Fibroblast of lung (primary cell): ENCODE measurements around the gene ZNF324. TPM values are rescaled to one million over a fixed set of nuclear protein-coding genes. Genes with fewer than 3 reads are reported as not detected.

ENCODE experiments used
- DNase-seq, 2 donors: peaks; one replicate each; pipeline versions ENCODE4 v3.0.0 to v3.0.0-alpha.2; 2010; ENCODE audit warnings: low read depth in 2 of 2
- H2AFZ ChIP-seq: 2 replicates; pipeline ENCODE4 v1.5.1; 2012; ENCODE audit warnings: low read length, control low read depth, inconsistent platforms
- H3K27ac ChIP-seq: 2 replicates; pipeline ENCODE4 v1.5.1; 2011; ENCODE audit warnings: low read length, control low read depth; ENCODE audit not compliant: insufficient read depth
- H3K27me3 ChIP-seq: 2 replicates; pipeline ENCODE4 v1.5.1; 2011; ENCODE audit warnings: mild to moderate bottlenecking, low read length; ENCODE audit not compliant: control insufficient read depth, insufficient read depth
- H3K36me3 ChIP-seq: 2 replicates; pipeline ENCODE4 v1.5.1; 2011; ENCODE audit warnings: low read length; ENCODE audit not compliant: control insufficient read depth, insufficient read depth
- H3K4me1 ChIP-seq: 2 replicates; pipeline ENCODE4 v1.5.1; 2011; ENCODE audit warnings: low read length; ENCODE audit not compliant: control insufficient read depth, insufficient read depth; ENCODE audit errors: extremely low read depth
- H3K4me2 ChIP-seq: 2 replicates; pipeline ENCODE4 v1.5.1; 2011; ENCODE audit warnings: low read length, control low read depth; ENCODE audit not compliant: insufficient read depth; ENCODE audit errors: extremely low read depth
- H3K4me3 ChIP-seq, 4 experiments: fragments of 200-600 bp in 1 of 4; sonication (generic) in 1 of 4; replicated peaks in 1 of 4; 2 replicates each; pipeline ENCODE4 v1.5.1; 2011 to 2016; ENCODE audit warnings: low read length in 4 of 4, low read depth in 3 of 4, mild to moderate bottlenecking in 3 of 4, control low read depth in 2 of 4, inconsistent platforms in 1 of 4, mixed read lengths in 1 of 4; ENCODE audit not compliant: insufficient read depth in 1 of 4; ENCODE audit errors: control extremely low read depth in 1 of 4
- H3K79me2 ChIP-seq: 2 replicates; pipeline ENCODE4 v1.5.1; 2012; ENCODE audit warnings: mild to moderate bottlenecking, low read length, inconsistent platforms; ENCODE audit not compliant: control insufficient read depth, insufficient read depth
- H3K9ac ChIP-seq: 2 replicates; pipeline ENCODE4 v1.5.1; 2011; ENCODE audit warnings: mild to moderate bottlenecking, low read length, control low read depth; ENCODE audit not compliant: insufficient read depth
- H3K9me3 ChIP-seq: 2 replicates; pipeline ENCODE4 v1.5.1; 2012; ENCODE audit warnings: low read depth, low read length; ENCODE audit not compliant: control insufficient read depth, insufficient read depth
- H4K20me1 ChIP-seq: 2 replicates; pipeline ENCODE4 v1.5.1; 2011; ENCODE audit warnings: low read length; ENCODE audit not compliant: control insufficient read depth, insufficient read depth; ENCODE audit errors: extremely low read depth
- EZH2 ChIP-seq: IDR thresholded peaks from 2 replicates; pipeline ENCODE4 v1.5.1; 2012; ENCODE audit warnings: low read length, control low read depth, mild to moderate bottlenecking; ENCODE audit errors: missing control alignments
- polyA plus RNA-seq, 2 donors: library from polyadenylated mRNA; depleted of rRNA in 1 of 2; stranded (reverse) in 1 of 2; unstranded in 1 of 2; fragments of >200 nt; gene quantifications; 2 replicates each; pipeline ENCODE4 v1.2.1, GENCODE V29; 2011 to 2012; ENCODE audit warnings: missing spikeins in 1 of 2
- total RNA-seq: library from RNA; depleted of rRNA; stranded (reverse); fragments of >200 nt; gene quantifications from 2 replicates; pipeline ENCODE4 v1.2.1, GENCODE V29; 2014
- TF ChIP-seq, protein P1 (sequence below), 2 donors: IDR thresholded peaks in 1 of 2; conservative IDR thresholded peaks in 1 of 2; 1 replicate in 1 of 2; 2 replicates in 1 of 2; pipeline ENCODE4 v1.5.1; 2011 to 2012; ENCODE audit warnings: low read length in 2 of 2, control low read depth in 1 of 2, inconsistent platforms in 1 of 2, low read depth in 1 of 2, mild to moderate bottlenecking in 1 of 2

ZNF324 gene
- total and polyA plus RNA-seq, 2 donors (not counting 1 experiment from before 2014, with no cell fraction given): 4.1 to 14.2 TPM

DNA sequence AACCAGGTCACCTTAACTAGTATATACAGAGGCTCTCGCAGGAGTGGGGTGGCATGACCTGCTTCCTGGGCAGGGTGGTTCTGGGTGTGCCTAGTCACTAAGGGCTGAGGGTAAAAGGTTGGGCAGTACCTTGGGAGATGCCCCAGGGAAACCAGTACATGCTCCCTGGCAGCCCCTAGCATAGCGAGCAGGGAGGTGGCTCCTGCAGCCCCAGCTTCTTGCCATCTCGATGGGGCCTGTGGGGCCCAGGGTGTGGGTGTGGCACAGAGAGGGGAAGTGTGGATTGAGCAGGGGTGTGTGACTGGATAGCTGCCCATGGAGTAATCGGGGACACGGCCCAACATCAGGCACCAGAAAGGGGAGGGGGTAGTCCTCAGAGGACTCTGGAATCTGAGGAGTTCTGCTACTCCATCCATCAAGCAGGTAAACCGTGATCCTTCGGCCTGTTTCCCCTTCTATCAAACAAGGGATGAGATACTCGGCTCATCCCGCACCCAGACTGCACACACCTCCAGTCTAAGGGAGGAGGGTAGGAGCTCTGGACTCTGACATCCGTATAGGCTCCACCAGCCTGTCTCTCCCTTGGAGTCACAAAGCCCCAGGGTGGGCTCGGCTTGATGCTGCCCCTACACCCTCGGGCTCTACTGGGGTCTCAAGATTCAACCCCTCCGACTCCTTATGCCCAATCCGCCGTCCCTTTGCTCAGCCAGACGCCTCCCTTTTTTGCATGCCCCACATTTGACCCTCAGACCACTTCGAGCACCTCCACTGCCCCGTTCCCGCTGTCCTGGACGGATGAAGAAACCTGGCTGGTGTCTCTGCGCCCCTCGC is 51.6 kb downstream of the ZNF324 start:
- Histone ChIP-seq H3K27me3 (no peaks in the 10 kb centered on the region), H2AFZ (no peak overlapping the region), H3K4me1 (peaks cover 9% of the 10 kb centered on the region), H3K9me3 (no peaks in the 10 kb centered on the region), H3K27ac (peak overlapping the region; percentile 94), H3K4me3 (peak overlapping the region; percentile 83 to 97 (median 92)), H3K79me2 (peaks cover 35% of the 10 kb centered on the region), H4K20me1 (no peaks in the 10 kb centered on the region), H3K9ac (peak overlapping the region; percentile 95), H3K4me2 (peak overlapping the region; percentile 99), H3K36me3 (peaks cover 9% of the 10 kb centered on the region)
- TF ChIP-seq EZH2: no peak
- TF ChIP-seq, protein P1, sequence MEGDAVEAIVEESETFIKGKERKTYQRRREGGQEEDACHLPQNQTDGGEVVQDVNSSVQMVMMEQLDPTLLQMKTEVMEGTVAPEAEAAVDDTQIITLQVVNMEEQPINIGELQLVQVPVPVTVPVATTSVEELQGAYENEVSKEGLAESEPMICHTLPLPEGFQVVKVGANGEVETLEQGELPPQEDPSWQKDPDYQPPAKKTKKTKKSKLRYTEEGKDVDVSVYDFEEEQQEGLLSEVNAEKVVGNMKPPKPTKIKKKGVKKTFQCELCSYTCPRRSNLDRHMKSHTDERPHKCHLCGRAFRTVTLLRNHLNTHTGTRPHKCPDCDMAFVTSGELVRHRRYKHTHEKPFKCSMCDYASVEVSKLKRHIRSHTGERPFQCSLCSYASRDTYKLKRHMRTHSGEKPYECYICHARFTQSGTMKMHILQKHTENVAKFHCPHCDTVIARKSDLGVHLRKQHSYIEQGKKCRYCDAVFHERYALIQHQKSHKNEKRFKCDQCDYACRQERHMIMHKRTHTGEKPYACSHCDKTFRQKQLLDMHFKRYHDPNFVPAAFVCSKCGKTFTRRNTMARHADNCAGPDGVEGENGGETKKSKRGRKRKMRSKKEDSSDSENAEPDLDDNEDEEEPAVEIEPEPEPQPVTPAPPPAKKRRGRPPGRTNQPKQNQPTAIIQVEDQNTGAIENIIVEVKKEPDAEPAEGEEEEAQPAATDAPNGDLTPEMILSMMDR (conservative IDR thresholded peaks at IDR 0.05 in 1 of 2, IDR thresholded peaks at IDR 0.05 in 1 of 2; ENCODE audit: low read depth in 1 of 2, low read length in 2 of 2): no peak
- DNase-seq: no peak

DNA sequence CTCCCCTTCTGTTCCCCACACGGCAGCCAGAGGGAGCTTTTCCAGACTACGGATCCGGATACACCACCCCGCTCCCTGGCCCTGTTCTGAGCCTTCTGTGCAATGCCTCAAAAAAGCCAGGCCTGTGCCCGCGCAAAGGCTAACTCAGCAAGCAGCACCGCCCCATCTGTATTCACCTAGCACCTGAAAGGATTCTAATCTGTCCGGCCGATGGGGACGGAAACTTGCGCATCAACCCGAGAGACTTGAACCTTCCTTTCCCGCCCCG is 52.1 kb downstream of the ZNF324 start:
- H3K4me1 ChIP-seq: peaks cover 9% of the 10 kb centered on the region
- peaks cover 35% of the 10 kb centered on the region for H3K79me2 ChIP-seq
- peak overlapping the region; percentile 94 for H3K27ac ChIP-seq
- peak overlapping the region; percentile 95 for H3K9ac ChIP-seq
- H3K9me3 ChIP-seq: no peaks in the 10 kb centered on the region
- peak overlapping the region; percentile 71 for H2AFZ ChIP-seq
- no peaks in the 10 kb centered on the region for H3K27me3 ChIP-seq
- DNase-seq: peak; percentile 72 to 79
- H3K36me3 ChIP-seq: peaks cover 9% of the 10 kb centered on the region
- no peak for TF ChIP-seq EZH2
- TF ChIP-seq, protein P1 (conservative IDR thresholded peaks at IDR 0.05 in 1 of 2, IDR thresholded peaks at IDR 0.05 in 1 of 2; ENCODE audit: low read depth in 1 of 2, low read length in 2 of 2): peak; percentile 68 to 80
- H3K4me2 ChIP-seq: peak overlapping the region; percentile 99
- peak overlapping the region; percentile 83 to 97 (median 92) for H3K4me3 ChIP-seq
- no peaks in the 10 kb centered on the region for H4K20me1 ChIP-seq

GRCh38 chr19:58519355-58520256 is 52.7 kb downstream of the ZNF324 start, which contains the start of gene ZBTB45:
Gene ZBTB45 (minus strand): TSS chr19:58519810. CDS start chr19:58517673, 2,137 bp downstream.
- Histone ChIP-seq H3K4me2 (peak within 1 kb of the TSS; percentile 99), H3K79me2 (peaks cover 33% of the 10 kb centered on the region), H3K27me3 (no peaks in the 10 kb centered on the region), H4K20me1 (no peaks in the 10 kb centered on the region), H3K4me1 (peaks cover 9% of the 10 kb centered on the region), H3K9ac (peak within 1 kb of the TSS; percentile 95), H3K9me3 (no peaks in the 10 kb centered on the region), H2AFZ (peak within 1 kb of the TSS; percentile 92), H3K36me3 (peaks cover 9% of the 10 kb centered on the region), H3K4me3 (peak within 1 kb of the TSS; percentile 83 to 97 (median 92)), H3K27ac (peak within 1 kb of the TSS; percentile 94)
- DNase-seq: peak; percentile 97 to 98
- TF ChIP-seq, protein P1 (conservative IDR thresholded peaks at IDR 0.05 in 1 of 2, IDR thresholded peaks at IDR 0.05 in 1 of 2; ENCODE audit: low read depth in 1 of 2, low read length in 2 of 2): peak; percentile 57 to 62
- TF ChIP-seq EZH2: no peak
